ENCODE results near the gene CD55. TPM values are rescaled to one million over a fixed set of nuclear protein-coding genes. Genes with fewer than 3 reads are reported as not detected.

The CD55 gene
- total RNA-seq, 1 experiment from 2014 or later = 17.2 TPM

DNA sequence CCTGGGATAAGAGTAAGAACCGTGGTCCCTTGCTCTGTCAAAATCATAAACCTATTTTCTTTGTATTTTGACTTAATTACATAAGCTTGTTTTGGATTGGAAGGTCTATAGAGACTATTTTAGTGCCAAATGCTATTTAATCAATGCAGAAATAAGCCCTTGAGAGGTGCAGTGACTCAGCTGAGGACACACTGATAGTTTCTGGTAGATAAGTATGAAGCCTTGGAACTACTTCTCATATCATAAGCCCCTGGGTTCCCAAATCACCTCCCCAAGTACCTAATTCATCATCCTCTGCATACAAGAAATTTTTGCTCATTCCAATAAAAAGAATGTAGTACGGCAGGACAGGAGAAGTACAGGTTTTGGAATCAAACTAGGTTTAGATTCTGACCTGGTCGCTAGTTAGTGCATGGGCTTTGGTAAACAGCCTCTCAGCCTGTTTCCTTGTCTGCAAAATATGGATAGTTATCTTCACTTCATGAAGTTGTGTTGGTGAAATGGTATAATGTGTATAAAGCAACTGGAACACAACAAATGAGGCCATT, 3.3 kb upstream of the CD55 start:
- Mint-ChIP-seq H3K9me3 (no peaks in the 10 kb centered on the region; the same call in 1 of the 2 replicates), H3K36me3 (no peaks in the 10 kb centered on the region), H3K27ac (no peak overlapping the region), H3K27me3 (ENCODE audit: low read depth) (no peaks in the 10 kb centered on the region), H3K4me3 (no peak overlapping the region), H3K4me1 (peaks cover 27% of the 10 kb centered on the region)
- DNase-seq (ENCODE audit: low spot score) (no peak), ATAC-seq (no peak)
- TF ChIP-seq TP53 (CRISPR knock-in tag; IDR thresholded peaks at IDR 0.05) (no peak), GTF2I (CRISPR knock-in tag; conservative IDR thresholded peaks at IDR 0.05) (no peak), ZNF232 (CRISPR knock-in tag; IDR thresholded peaks at IDR 0.05) (no peak), RELA (CRISPR knock-in tag; IDR thresholded peaks at IDR 0.05; ENCODE audit: borderline replicate concordance) (no peak), MYBL2 (CRISPR knock-in tag; IDR thresholded peaks at IDR 0.05) (no peak), NFYB (CRISPR knock-in tag; conservative IDR thresholded peaks at IDR 0.05; ENCODE audit: low read depth) (no peak), TCF7 (CRISPR knock-in tag; IDR thresholded peaks at IDR 0.05; ENCODE audit: low read depth) (no peak), ZNF263 (CRISPR knock-in tag; IDR thresholded peaks at IDR 0.05; ENCODE audit: low read depth) (no peak), RORB (CRISPR knock-in tag; IDR thresholded peaks at IDR 0.05) (no peak), TEAD4 (CRISPR knock-in tag; IDR thresholded peaks at IDR 0.05) (no peak), NR2C2 (CRISPR knock-in tag; IDR thresholded peaks at IDR 0.05) (no peak), SP1 (CRISPR knock-in tag; conservative IDR thresholded peaks at IDR 0.05) (no peak), CREB1 (CRISPR knock-in tag; IDR thresholded peaks at IDR 0.05) (no peak), JAZF1 (CRISPR knock-in tag; IDR thresholded peaks at IDR 0.05) (no peak)
- TF ChIP-seq, protein P1, sequence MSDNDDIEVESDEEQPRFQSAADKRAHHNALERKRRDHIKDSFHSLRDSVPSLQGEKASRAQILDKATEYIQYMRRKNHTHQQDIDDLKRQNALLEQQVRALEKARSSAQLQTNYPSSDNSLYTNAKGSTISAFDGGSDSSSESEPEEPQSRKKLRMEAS (CRISPR knock-in tag; IDR thresholded peaks at IDR 0.05) = no peak
- TF ChIP-seq, protein P2, sequence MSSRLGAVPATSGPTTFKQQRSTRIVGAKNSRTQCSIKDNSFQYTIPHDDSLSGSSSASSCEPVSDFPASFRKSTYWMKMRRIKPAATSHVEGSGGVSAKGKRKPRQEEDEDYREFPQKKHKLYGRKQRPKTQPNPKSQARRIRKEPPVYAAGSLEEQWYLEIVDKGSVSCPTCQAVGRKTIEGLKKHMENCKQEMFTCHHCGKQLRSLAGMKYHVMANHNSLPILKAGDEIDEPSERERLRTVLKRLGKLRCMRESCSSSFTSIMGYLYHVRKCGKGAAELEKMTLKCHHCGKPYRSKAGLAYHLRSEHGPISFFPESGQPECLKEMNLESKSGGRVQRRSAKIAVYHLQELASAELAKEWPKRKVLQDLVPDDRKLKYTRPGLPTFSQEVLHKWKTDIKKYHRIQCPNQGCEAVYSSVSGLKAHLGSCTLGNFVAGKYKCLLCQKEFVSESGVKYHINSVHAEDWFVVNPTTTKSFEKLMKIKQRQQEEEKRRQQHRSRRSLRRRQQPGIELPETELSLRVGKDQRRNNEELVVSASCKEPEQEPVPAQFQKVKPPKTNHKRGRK (CRISPR knock-in tag; IDR thresholded peaks at IDR 0.05; ENCODE audit: borderline replicate concordance) = no peak
- TF ChIP-seq, protein P3, sequence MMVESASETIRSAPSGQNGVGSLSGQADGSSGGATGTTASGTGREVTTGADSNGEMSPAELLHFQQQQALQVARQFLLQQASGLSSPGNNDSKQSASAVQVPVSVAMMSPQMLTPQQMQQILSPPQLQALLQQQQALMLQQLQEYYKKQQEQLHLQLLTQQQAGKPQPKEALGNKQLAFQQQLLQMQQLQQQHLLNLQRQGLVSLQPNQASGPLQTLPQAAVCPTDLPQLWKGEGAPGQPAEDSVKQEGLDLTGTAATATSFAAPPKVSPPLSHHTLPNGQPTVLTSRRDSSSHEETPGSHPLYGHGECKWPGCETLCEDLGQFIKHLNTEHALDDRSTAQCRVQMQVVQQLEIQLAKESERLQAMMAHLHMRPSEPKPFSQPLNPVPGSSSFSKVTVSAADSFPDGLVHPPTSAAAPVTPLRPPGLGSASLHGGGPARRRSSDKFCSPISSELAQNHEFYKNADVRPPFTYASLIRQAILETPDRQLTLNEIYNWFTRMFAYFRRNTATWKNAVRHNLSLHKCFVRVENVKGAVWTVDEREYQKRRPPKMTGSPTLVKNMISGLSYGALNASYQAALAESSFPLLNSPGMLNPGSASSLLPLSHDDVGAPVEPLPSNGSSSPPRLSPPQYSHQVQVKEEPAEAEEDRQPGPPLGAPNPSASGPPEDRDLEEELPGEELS (CRISPR knock-in tag; IDR thresholded peaks at IDR 0.05) = no peak
- TF ChIP-seq, protein P4, sequence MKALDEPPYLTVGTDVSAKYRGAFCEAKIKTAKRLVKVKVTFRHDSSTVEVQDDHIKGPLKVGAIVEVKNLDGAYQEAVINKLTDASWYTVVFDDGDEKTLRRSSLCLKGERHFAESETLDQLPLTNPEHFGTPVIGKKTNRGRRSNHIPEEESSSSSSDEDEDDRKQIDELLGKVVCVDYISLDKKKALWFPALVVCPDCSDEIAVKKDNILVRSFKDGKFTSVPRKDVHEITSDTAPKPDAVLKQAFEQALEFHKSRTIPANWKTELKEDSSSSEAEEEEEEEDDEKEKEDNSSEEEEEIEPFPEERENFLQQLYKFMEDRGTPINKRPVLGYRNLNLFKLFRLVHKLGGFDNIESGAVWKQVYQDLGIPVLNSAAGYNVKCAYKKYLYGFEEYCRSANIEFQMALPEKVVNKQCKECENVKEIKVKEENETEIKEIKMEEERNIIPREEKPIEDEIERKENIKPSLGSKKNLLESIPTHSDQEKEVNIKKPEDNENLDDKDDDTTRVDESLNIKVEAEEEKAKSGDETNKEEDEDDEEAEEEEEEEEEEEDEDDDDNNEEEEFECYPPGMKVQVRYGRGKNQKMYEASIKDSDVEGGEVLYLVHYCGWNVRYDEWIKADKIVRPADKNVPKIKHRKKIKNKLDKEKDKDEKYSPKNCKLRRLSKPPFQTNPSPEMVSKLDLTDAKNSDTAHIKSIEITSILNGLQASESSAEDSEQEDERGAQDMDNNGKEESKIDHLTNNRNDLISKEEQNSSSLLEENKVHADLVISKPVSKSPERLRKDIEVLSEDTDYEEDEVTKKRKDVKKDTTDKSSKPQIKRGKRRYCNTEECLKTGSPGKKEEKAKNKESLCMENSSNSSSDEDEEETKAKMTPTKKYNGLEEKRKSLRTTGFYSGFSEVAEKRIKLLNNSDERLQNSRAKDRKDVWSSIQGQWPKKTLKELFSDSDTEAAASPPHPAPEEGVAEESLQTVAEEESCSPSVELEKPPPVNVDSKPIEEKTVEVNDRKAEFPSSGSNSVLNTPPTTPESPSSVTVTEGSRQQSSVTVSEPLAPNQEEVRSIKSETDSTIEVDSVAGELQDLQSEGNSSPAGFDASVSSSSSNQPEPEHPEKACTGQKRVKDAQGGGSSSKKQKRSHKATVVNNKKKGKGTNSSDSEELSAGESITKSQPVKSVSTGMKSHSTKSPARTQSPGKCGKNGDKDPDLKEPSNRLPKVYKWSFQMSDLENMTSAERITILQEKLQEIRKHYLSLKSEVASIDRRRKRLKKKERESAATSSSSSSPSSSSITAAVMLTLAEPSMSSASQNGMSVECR (CRISPR knock-in tag; IDR thresholded peaks at IDR 0.05; ENCODE audit: borderline replicate concordance) = no peak
- TF ChIP-seq, protein P5, sequence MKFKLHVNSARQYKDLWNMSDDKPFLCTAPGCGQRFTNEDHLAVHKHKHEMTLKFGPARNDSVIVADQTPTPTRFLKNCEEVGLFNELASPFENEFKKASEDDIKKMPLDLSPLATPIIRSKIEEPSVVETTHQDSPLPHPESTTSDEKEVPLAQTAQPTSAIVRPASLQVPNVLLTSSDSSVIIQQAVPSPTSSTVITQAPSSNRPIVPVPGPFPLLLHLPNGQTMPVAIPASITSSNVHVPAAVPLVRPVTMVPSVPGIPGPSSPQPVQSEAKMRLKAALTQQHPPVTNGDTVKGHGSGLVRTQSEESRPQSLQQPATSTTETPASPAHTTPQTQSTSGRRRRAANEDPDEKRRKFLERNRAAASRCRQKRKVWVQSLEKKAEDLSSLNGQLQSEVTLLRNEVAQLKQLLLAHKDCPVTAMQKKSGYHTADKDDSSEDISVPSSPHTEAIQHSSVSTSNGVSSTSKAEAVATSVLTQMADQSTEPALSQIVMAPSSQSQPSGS (CRISPR knock-in tag; IDR thresholded peaks at IDR 0.05; ENCODE audit: borderline replicate concordance, low read depth) = no peak
- TF ChIP-seq, protein P6, sequence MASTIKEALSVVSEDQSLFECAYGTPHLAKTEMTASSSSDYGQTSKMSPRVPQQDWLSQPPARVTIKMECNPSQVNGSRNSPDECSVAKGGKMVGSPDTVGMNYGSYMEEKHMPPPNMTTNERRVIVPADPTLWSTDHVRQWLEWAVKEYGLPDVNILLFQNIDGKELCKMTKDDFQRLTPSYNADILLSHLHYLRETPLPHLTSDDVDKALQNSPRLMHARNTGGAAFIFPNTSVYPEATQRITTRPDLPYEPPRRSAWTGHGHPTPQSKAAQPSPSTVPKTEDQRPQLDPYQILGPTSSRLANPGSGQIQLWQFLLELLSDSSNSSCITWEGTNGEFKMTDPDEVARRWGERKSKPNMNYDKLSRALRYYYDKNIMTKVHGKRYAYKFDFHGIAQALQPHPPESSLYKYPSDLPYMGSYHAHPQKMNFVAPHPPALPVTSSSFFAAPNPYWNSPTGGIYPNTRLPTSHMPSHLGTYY (CRISPR knock-in tag; IDR thresholded peaks at IDR 0.05) = no peak
- POLR2A ChIA-PET = no interaction called here
- CTCF ChIA-PET = no interaction called here

All from WTC11 (cell line).